OCI-LY1 (cell line): ENCODE measurements around the gene CREG1.
A peak's percentile ranks its signal among the peaks of the same experiment; 100 is the strongest.

ENCODE experiments used
- H2AFZ ChIP-seq: fragments of 200-600 bp; sonication (generic), shearing (Covaris generic); 2 replicates; pipeline ENCODE4 v1.6.0; 2014; ENCODE audit warnings: antibody characterized with exemption, mild to moderate bottlenecking, low read length
- H3F3A ChIP-seq: fragments of 200-600 bp; sonication (generic), shearing (Covaris generic); 2 replicates; pipeline ENCODE4 v1.6.0; 2014; ENCODE audit warnings: mild to moderate bottlenecking, antibody characterized with exemption, low read length, moderate library complexity; ENCODE audit not compliant: insufficient read depth
- H3K27ac ChIP-seq: fragments of 200-600 bp; sonication (generic); 2 replicates; pipeline ENCODE4 v1.5.1; 2014; ENCODE audit warnings: low read length, mixed run types, mild to moderate bottlenecking, low read depth; ENCODE audit not compliant: poor library complexity, severe bottlenecking
- H3K27me3 ChIP-seq: fragments of 200-600 bp; sonication (generic); 2 replicates; pipeline ENCODE4 v1.6.0; 2014; ENCODE audit warnings: antibody characterized with exemption, mild to moderate bottlenecking, low read length, moderate library complexity; ENCODE audit not compliant: insufficient read depth
- H3K36me3 ChIP-seq: fragments of 200-600 bp; sonication (generic); 2 replicates; pipeline ENCODE4 v1.6.1; 2014; ENCODE audit warnings: mild to moderate bottlenecking, antibody characterized with exemption, low read length, moderate library complexity, mixed read lengths; ENCODE audit not compliant: insufficient read depth
- H3K4me1 ChIP-seq: fragments of 200-600 bp; sonication (generic); 2 replicates; pipeline ENCODE4 v1.5.1; 2014; ENCODE audit warnings: mild to moderate bottlenecking, low read length, moderate library complexity; ENCODE audit not compliant: insufficient read depth, severe bottlenecking
- H3K4me2 ChIP-seq: fragments of 200-600 bp; sonication (generic), shearing (Covaris generic); 2 replicates; pipeline ENCODE4 v1.6.1; 2014; ENCODE audit warnings: low read length
- H3K4me3 ChIP-seq: fragments of 200-600 bp; sonication (generic); 2 replicates; pipeline ENCODE4 v1.5.1; 2014; ENCODE audit warnings: low read length, low read depth, mild to moderate bottlenecking, mixed read lengths; ENCODE audit not compliant: poor library complexity, severe bottlenecking
- H3K79me2 ChIP-seq: fragments of 200-600 bp; shearing (Covaris generic); 2 replicates; pipeline ENCODE4 v1.6.1; 2016; ENCODE audit warnings: mixed run types, low read length, mixed read lengths; ENCODE audit not compliant: insufficient read depth
- H3K9ac ChIP-seq: fragments of 200-600 bp; sonication (generic), shearing (Covaris generic); 2 replicates; pipeline ENCODE4 v1.6.1; 2014; ENCODE audit warnings: mild to moderate bottlenecking, low read length, mixed read lengths
- H3K9me2 ChIP-seq: fragments of 200-600 bp; sonication (generic), shearing (Covaris generic); 2 replicates; pipeline ENCODE4 v1.6.1; 2014; ENCODE audit warnings: low read depth, mild to moderate bottlenecking, low read length, mixed read lengths
- H3K9me3 ChIP-seq: fragments of 200-600 bp; shearing (Covaris generic); 2 replicates; pipeline ENCODE4 v1.6.1; 2014; ENCODE audit warnings: low read length, mixed read lengths
- H4K20me1 ChIP-seq: fragments of 200-600 bp; sonication (generic), shearing (Covaris generic); 2 replicates; pipeline ENCODE4 v1.6.0; 2016; ENCODE audit warnings: mild to moderate bottlenecking, low read length; ENCODE audit not compliant: insufficient read depth
- EZH2 ChIP-seq: fragments of 200-600 bp; sonication (generic), shearing (Covaris generic); IDR thresholded peaks from 2 replicates; pipeline ENCODE4 v1.8.0; 2017; ENCODE audit warnings: borderline replicate concordance, mixed run types, mild to moderate bottlenecking, antibody characterized with exemption, low read length, moderate library complexity, mixed read lengths
- TF ChIP-seq, protein P1 (sequence below): fragments of 200-600 bp; sonication (generic), shearing (Covaris generic); IDR thresholded peaks from 2 replicates; pipeline ENCODE4 v1.5.1; 2017; ENCODE audit warnings: mild to moderate bottlenecking, antibody characterized with exemption, low read length, moderate library complexity, mixed read lengths

CREG1 gene

DNA sequence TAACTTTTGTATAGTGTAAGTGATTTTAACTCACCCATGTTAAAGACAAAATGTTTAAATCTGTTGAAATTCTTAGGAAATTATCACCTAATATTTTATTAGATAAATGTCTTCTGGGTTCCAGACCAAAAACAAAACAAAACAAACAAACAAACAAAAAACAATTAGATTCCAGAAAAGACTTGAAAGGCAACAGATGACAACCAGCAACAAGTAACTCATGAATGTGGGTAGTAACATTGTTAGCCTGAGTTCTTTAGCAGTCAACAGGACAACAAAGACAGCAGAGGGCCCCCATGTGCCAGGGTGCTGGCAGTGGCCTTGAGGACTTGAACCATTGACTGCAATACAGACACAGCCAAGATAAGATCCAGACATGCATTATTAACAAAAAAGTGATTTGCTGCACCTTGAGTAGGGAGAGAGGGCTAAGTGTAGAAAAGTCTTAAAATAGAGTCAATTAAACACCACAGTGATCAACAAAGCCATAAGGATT is 32.8 kb downstream of the CREG1 start:
- H3K4me3 ChIP-seq = no peak overlapping the region
- no peaks in the 10 kb centered on the region for H4K20me1 ChIP-seq
- peaks cover 14% of the 10 kb centered on the region; the same call in 1 of the 2 replicates for H3K9me3 ChIP-seq
- H3K79me2 ChIP-seq = no peaks in the 10 kb centered on the region
- peaks cover 30% of the 10 kb centered on the region for H3K4me1 ChIP-seq
- H3K9ac ChIP-seq = no peak overlapping the region
- H3K36me3 ChIP-seq = no peaks in the 10 kb centered on the region; the same call in 1 of the 2 replicates
- TF ChIP-seq, protein P1, sequence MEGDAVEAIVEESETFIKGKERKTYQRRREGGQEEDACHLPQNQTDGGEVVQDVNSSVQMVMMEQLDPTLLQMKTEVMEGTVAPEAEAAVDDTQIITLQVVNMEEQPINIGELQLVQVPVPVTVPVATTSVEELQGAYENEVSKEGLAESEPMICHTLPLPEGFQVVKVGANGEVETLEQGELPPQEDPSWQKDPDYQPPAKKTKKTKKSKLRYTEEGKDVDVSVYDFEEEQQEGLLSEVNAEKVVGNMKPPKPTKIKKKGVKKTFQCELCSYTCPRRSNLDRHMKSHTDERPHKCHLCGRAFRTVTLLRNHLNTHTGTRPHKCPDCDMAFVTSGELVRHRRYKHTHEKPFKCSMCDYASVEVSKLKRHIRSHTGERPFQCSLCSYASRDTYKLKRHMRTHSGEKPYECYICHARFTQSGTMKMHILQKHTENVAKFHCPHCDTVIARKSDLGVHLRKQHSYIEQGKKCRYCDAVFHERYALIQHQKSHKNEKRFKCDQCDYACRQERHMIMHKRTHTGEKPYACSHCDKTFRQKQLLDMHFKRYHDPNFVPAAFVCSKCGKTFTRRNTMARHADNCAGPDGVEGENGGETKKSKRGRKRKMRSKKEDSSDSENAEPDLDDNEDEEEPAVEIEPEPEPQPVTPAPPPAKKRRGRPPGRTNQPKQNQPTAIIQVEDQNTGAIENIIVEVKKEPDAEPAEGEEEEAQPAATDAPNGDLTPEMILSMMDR = peak; percentile 49
- TF ChIP-seq EZH2 = no peak
- H3K4me2 ChIP-seq = no peak overlapping the region
- no peak overlapping the region for H2AFZ ChIP-seq
- H3K27me3 ChIP-seq = no peaks in the 10 kb centered on the region
- no peaks in the 10 kb centered on the region for H3F3A ChIP-seq
- H3K27ac ChIP-seq = no peak overlapping the region
- H3K9me2 ChIP-seq = no peaks in the 10 kb centered on the region

DNA sequence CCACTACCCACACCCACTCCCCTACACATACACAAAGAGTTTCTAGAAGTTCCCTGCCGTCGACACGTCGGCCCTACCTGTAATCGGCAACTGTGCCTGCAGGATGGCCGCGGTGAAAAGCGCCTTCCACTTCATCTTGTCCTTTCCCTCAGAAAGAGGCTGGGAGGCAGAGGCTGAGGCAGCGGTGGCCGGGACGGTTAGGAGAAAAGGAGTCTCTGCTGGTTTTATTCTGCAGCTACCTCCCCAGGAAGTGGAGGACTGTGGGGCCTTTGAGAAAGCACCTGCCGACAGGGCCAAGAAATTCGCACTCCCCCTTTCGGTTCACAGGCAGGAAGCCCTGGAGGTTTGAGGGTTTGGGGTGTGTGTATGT is 35.2 kb downstream of the CREG1 start, which contains the start of gene CD247:
TSS of gene CD247 (minus strand) at position 199 of the 370 bp plus-strand sequence. CDS start at position 135, 64 bp downstream.
- Histone ChIP-seq H3K27ac (peak within 1 kb of the TSS; percentile 64), H3F3A (no peaks in the 10 kb centered on the region), H2AFZ (peak within 1 kb of the TSS; percentile 89), H4K20me1 (no peaks in the 10 kb centered on the region), H3K4me1 (peaks cover 36% of the 10 kb centered on the region), H3K9me3 (0 out of 2 replicates have a peak, but pooled peaks cover 7% of the 10 kb centered on the region), H3K27me3 (no peaks in the 10 kb centered on the region), H3K79me2 (no peaks in the 10 kb centered on the region), H3K36me3 (no peaks in the 10 kb centered on the region), H3K4me3 (peak within 1 kb of the TSS; percentile 35), H3K9me2 (no peaks in the 10 kb centered on the region), H3K4me2 (peak within 1 kb of the TSS; percentile 37), H3K9ac (peak within 1 kb of the TSS; percentile 39)
- TF ChIP-seq, protein P1 = no peak; the same call in 1 of the 2 replicates
- TF ChIP-seq EZH2 = no peak

DNA sequence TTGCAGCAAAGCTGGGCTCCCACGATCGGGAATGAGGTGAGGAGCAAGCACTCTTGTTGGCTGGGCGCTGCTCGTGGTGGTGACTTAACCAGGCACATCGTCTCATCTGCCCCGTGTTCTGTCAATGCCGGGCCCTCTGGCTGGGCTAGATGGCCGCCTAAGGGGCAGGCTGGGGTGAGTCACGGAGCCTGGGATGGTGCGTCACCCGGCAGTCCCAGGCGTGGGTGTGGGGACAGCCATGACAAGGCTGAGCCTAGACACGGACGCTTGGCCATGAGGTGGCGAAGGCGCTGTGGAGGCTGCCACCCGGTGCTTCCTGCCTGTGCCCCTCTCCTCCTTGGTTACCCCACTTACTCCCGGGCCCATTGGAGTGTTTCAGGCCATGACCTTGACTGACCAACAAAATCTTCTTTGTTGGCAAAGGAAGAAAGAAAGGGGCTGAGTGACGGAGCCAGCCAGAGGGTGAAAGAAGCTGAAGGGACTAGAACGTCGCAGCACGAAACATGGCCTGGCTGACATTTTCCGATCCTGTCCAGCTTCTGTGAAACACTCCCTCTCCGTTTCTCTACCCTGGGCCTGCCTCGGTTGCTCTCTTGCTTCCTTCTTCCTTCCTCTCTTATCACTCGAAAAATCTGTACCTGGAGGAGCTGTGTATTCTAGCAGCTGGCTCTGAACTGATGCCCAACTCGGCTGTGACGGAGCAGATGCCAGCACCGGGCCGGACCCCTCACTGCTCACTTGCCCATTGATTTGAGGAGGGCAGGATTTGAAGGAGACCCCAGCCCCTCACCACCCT is 35.8 kb downstream of the CREG1 start:
- Histone ChIP-seq H3K9ac (peak overlapping the region; percentile 39), H3K36me3 (no peaks in the 10 kb centered on the region), H3K9me2 (no peaks in the 10 kb centered on the region), H3K27ac (peak overlapping the region; percentile 64), H3K9me3 (0 out of 2 replicates have a peak, but pooled peaks cover 5% of the 10 kb centered on the region), H2AFZ (peak overlapping the region; percentile 89), H3K79me2 (no peaks in the 10 kb centered on the region), H3K4me3 (peak overlapping the region; percentile 35), H4K20me1 (no peaks in the 10 kb centered on the region), H3K4me1 (peaks cover 37% of the 10 kb centered on the region), H3F3A (no peaks in the 10 kb centered on the region), H3K4me2 (peak overlapping the region; percentile 37), H3K27me3 (no peaks in the 10 kb centered on the region)
- TF ChIP-seq, protein P1 = no peak
- TF ChIP-seq EZH2 = no peak
